GM12892 (cell line): ENCODE data around the gene COG7.

ENCODE experiments used
- POLR2A ChIP-seq: IDR thresholded peaks from 2 replicates; pipeline ENCODE4 v1.6.1; 2011; ENCODE audit warnings: low read depth, low read length, control low read depth
- POLR2AphosphoS5 ChIP-seq: IDR thresholded peaks from 2 replicates; pipeline ENCODE4 v1.6.1; 2011; ENCODE audit warnings: low read depth, low read length, control low read depth

DNA sequence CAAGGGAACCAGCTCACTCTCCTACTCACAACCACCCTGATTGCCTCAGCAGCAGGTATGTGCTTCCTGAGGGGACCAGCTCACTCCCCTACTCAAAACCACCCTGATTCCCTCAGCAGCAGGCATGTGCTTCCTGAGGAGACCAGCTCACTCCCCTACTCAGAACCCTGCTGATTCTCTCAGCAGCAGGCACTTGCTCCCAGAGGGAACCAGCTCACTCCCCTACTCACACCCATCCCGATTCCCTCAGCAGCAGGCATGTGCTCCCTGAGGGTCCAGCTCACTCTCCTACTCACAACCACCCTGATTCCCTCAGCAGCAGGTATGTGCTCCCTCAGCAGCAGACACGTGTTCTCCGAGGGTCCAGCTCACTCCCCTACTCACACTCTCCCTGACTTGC is 26.1 kb upstream of the COG7 start:
- TF ChIP-seq POLR2AphosphoS5 (no peak), POLR2A (no peak)
